ENCODE measurements around the gene PAQR5.

The PAQR5 gene

GRCh38 chr15:69314131-69314530, 15.4 kb downstream of the PAQR5 start:
- TF ChIP-seq CTCF (conservative IDR thresholded peaks at IDR 0.05): no peak
- no peak overlapping the region for H3K27ac ChIP-seq

- H3K27ac ChIP-seq: no peak overlapping the region
- TF ChIP-seq CTCF (conservative IDR thresholded peaks at IDR 0.05): no peak
Measured at GRCh38 chr15:69314736-69315135, 16.0 kb downstream of the PAQR5 start.

GRCh38 chr15:69315402-69316110, 16.8 kb downstream of the PAQR5 start:
- H3K27ac ChIP-seq: no peak overlapping the region
- TF ChIP-seq CTCF (conservative IDR thresholded peaks at IDR 0.05): no peak

- TF ChIP-seq CTCF (conservative IDR thresholded peaks at IDR 0.05): no peak
- no peak overlapping the region for H3K27ac ChIP-seq
Measured at GRCh38 chr15:69316291-69316690, 17.6 kb downstream of the PAQR5 start.

GRCh38 chr15:69317392-69317841, 18.7 kb downstream of the PAQR5 start:
- no peak for TF ChIP-seq CTCF (conservative IDR thresholded peaks at IDR 0.05)
- no peak overlapping the region for H3K27ac ChIP-seq

GRCh38 chr15:69318033-69318432, 19.3 kb downstream of the PAQR5 start:
- no peak for TF ChIP-seq CTCF (conservative IDR thresholded peaks at IDR 0.05)

GRCh38 chr15:69319384-69320375, 21.0 kb downstream of the PAQR5 start:
- TF ChIP-seq CTCF (conservative IDR thresholded peaks at IDR 0.05): no peak
- no peak overlapping the region for H3K27ac ChIP-seq

More at GRCh38 chr15:69318033-69318432, 19.3 kb downstream of the PAQR5 start:
- H3K27ac ChIP-seq: no peak overlapping the region

Data from VCaP (cell line).